ENCODE results near the gene NDUFV2.
"Not testable (repeated sequence)": the region's sequence is repeated elsewhere in the genome, so short reads cannot be mapped to it uniquely, and the experiment has no call there.

Gene NDUFV2

GRCh38 chr18:9157806-9158205, 55.3 kb downstream of the NDUFV2 start:
- no peak for FAIRE-seq

- FAIRE-seq, result no peak
These were observed 57.5 kb downstream of the NDUFV2 start for GRCh38 chr18:9160014-9160413.

- not testable (repeated sequence) for FAIRE-seq
These were observed 60.2 kb downstream of the NDUFV2 start for GRCh38 chr18:9162663-9163062.

- FAIRE-seq, result not testable (repeated sequence)
These were observed 61.6 kb downstream of the NDUFV2 start for GRCh38 chr18:9164149-9164548.

DNA sequence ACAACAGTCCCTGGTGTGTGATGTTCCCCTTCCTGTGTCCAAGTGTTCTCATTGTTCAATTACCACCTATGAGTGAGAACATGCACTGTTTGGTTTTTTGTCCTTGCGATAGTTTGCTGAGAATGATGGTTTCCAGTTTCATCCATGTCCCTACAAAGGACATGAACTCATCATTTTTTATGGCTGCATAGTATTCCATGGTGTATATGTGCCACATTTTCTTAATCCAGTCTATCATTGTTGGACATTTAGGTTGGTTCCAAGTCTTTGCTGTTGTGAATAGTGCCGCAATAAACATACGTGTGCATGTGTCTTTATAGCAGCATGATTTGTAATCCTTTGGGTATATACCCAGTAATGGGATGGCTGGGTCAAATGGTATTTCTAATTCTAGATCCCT, 63.4 kb downstream of the NDUFV2 start:
- FAIRE-seq, result not testable (repeated sequence)

- not testable (repeated sequence) for FAIRE-seq
These were observed 67.0 kb downstream of the NDUFV2 start for GRCh38 chr18:9169515-9169914.

GRCh38 chr18:9171919-9172318, 69.4 kb downstream of the NDUFV2 start:
- FAIRE-seq, result not testable (repeated sequence)

GRCh38 chr18:9172506-9173127, 70.1 kb downstream of the NDUFV2 start:
- FAIRE-seq, result no peak

GRCh38 chr18:9173770-9174233, 71.3 kb downstream of the NDUFV2 start:
- FAIRE-seq, result no peak

GRCh38 chr18:9174302-9174701, 71.8 kb downstream of the NDUFV2 start:
- FAIRE-seq, result no peak

- no peak for FAIRE-seq
These were observed 72.6 kb downstream of the NDUFV2 start for GRCh38 chr18:9175115-9175514.

DNA sequence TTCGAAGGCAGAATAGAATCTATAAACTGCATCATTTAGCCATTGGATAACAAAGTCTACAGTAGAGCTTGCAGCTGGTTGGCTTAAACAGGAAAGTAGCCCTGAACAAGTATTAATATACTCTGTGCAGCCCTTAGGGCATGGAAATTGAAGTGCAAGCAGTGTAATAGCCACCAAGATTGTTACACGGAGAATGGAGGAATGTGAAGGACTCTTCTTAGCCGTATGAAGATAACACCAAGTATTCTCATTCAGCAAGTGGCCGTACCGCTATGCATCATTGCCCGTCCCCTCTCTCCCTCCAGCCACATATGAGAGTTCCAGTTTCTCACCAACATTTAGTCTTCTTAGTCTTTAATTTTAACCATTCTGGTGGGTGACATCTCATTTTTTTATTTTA, 74.5 kb downstream of the NDUFV2 start:
- FAIRE-seq, result no peak

GRCh38 chr18:9177466-9177865, 75.0 kb downstream of the NDUFV2 start:
- no peak for FAIRE-seq

GRCh38 chr18:9178557-9178956, 76.1 kb downstream of the NDUFV2 start:
- FAIRE-seq, result no peak

- FAIRE-seq, result no peak
These were observed 78.8 kb downstream of the NDUFV2 start for GRCh38 chr18:9181275-9181674.

DNA sequence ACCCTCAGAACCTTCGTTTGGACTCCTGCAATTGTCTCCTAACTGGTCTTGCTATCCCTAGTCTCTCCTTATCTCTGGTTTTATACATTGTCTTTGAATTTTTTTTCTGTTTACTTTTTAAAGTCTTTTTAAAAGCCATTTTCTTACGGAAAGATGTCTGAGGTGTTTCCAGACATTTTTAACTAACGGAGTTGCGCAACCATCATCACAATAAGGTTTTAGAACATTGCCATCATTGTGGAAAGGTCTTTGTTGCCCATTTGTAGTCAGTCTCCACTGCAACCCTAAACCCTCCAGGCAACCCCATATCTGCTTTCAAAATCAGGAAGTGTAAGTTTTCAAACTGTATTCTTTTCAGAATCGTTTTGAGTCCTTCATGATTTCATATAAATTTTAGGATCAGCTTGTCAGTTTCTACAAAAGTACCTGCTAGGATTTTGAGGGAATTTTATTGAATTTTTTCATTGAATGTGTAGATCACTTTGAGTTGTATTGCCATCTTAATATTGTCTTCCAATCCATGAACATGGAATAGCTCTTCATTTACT, 80.4 kb downstream of the NDUFV2 start:
- FAIRE-seq, result no peak
